Measurements from ENCODE around the gene ESYT2.

ESYT2 gene

DNA sequence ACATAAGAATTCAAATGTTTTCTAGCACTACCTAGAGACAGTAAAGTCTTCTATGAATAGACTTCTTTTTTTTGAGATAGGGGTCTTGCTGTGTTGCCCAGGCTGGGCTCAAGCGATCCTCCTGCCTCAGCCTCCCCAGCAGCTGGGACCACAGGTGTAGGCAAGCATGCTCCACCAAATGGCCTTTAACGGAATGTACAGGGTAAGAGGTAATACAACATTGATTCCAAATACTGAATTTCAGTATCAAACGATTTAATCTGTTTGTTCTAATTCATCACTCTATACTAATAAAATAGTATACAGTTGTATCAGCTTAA lies 68.9 kb downstream of the ESYT2 start:
- DNase-seq = no peak

DNA sequence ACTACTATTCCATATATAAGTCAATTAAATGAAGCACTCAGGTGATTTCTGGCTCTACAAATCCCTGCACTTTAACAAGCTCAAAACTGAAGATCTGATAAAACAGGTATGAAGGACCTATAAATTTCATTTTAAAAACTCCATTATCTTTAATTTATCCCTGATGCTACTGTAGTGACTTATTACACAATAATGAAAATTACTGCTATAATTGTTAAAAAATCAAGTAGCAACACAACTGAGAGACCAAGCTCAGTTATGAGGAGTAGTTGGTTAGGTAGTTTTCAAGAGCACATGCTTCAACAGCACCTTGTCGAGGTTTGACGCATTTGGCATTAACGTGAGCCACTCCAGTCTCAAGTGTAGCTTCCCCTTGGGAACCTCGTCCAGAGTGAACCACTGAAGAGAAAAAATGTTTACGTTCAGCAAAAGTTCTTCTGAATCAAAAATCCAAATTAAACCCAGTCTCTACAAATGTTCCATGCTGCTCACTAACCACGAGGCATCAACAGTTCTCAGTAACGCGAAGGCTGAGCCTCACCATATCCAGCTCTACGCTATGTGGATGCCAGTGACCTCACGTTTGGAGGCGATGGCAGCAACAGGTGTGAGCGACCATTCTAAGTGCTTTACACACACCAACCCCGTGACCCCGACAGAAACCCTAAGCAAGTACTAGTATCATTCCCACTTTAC lies 69.4 kb downstream of the ESYT2 start:
- no peak for DNase-seq

DNA sequence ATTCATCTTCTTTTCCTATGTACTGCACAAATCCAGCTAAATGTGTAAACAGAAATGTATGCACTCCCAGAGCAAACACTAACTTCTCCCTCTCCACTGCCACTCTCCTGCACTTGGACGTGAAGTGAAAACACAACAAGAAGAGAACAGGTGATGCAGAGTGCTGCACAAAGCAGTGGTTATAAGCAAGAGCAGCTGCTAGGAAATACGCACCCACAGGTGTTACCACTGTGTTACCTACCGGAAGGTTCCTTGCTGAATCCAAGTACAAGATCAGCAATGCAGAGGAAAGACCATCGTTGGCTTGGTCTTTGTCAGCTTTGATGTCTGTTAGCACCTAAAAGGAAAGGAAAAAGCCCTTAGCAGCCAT lies 70.1 kb downstream of the ESYT2 start:
- DNase-seq = no peak

DNA sequence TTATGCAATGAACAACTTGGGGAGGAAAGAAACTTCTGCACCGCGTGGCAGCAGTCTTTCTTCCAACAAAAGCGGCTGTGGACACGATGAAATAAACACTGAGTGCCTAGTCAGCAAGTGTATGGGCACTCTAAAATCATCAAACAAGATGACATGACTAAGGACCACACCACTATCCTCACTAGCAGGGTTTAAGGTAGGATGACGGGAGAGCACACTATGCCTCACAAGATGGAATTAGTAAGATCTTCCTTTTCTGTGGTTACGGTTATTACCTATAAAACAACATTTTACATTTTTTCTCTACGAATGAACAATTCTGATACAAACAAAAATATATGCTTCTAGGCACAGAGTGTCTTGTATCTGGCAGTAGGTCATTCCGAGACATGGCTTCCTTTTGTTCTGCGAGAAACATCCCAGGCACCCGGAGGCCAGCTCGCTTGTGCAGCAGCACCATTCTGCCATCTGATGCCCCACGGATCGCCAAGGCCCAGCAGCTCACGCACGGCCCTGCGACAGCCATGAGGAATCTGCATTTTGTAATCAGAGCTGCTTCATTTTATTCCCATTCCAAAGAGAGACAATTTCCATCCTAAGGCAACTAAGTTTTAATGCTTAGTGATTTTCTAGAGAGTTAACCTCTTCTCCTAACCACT lies 70.6 kb downstream of the ESYT2 start:
- DNase-seq = no peak

DNA sequence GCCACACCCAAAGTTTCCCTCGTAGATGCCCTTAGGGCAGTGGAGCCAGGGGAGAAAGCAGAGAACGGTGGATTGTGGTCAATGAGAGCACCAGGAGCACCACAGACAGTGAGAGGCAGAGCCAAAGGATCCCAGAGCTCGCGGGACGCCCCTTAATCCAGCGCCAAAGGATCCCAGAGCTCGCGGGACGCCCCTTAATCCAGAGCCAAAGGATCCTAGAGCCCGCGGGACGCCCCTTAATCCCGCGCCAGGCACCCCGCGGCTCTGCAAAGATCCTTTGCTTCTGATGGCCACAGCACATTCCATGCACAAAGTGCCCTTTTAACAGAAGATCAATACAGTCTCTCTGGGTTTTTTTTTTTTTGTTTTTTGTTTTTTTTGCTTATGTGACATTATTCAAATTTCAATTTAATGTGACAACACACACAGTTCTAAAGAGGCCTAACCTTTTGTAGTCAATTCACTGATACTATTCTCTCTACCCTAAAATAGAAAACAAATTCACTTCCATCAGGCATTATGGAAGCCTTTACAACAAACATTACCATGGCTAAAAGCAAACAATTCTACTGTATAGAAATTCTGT lies 71.8 kb downstream of the ESYT2 start:
- DNase-seq = no peak

DNA sequence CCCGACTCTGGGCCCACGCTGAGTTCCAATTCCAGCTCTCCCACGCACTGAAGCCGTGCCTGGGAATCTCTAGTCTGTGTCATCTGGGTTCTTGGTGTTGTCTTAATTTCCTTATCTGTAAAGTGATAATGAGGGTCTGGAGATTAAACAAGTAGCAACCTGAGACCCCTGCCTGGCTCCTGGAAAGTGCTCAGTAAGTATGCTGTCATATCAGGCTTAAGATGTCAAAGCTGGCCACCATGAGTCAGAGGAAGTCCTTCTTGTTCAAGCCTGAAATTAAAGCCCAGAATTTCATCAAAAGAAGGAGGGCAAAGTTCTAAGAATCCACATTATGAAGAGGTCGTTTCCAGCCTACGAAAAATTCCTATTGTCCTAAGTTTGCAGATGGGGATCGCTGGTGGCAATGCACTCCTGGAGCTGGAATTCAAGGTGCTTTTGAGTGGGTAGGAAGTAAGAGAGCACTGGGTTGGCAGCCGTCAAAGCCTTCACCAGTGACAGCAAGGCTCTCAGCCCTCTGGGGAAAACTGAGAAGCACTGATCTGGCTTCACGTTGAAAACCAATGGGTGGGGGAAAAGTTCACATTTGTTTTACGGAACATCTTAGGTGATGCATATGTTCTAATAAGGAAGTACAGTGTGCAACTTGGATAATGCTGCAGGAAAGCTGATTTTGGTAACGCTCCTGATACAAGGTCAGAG lies 74.4 kb downstream of the ESYT2 start:
- DNase-seq = no peak

DNA sequence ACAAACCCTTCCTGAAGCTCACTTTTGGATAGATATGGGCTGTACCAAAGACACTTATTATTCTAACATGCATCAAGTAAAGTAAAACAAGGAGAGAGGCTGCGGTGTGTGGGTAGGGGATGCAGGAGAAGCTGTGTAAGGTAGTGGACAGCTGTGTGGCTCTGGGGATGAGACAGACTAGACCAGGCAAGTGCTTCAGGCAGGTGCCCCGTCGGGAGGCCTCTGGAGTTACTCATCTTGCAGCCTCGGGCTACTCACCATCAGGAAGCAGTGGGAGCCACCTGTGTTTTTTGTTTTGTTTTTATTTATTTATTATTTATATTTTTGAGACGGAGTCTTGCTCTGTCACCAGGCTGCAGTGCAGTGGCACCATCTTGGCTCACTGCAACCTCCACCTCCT lies 75.4 kb downstream of the ESYT2 start:
- DNase-seq = no peak

DNA sequence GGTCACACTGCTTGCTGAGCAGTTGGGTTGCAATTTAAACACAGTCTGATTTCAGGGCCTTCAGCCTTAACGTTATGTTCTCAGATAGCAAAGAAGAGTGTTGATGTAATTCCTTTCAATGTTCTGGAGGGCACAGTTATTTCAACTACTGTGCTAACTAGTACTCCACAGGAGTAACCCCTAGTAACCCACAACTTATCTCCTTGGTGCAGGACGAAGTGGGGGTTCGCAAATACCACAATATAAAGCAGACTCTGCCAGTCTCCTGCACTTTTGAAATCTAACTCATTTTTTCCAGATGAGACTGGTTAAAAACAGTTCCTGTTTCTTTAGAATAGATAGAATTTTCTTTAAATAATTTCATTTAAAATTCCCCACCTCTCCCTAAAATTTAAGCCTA lies 77.6 kb downstream of the ESYT2 start:
- DNase-seq = no peak

DNA sequence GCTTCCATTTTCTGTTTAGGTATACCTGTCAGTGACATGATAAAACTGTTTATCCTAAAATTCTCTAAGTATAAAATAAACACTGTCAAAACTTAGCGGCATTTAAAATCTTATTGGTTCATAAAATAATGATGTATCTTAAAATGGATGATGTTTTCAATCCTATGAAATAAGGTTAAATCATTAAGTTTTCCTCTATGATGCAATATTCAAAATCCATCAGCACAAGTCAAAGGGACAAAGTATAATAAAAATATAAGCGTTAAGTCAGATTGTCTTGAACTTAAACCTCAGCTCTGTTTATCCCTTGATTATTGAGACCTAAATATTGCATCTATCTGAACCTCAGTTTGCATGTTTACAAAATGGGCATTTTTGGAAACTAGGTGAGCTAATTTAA lies 78.1 kb downstream of the ESYT2 start:
- DNase-seq = no peak

DNA sequence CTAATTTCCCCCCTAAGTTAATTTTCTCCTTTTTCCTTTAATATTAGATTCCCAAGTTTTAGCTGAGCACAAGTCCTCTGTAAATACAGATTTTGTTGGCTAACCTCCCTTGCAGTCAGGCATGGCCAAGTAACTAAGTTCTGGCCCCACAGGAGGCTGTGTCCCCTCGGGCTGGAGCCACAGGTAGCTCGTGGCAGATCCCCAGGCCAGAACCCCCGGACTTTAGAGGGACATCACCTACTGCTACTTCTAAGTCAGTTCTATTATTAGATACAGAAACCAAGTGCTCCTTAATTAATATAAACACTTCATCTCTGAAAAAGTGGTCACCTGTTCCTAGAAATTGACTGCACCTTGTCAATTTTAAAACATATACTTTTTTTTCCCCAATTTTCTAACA lies 78.6 kb downstream of the ESYT2 start:
- DNase-seq = no peak

DNA sequence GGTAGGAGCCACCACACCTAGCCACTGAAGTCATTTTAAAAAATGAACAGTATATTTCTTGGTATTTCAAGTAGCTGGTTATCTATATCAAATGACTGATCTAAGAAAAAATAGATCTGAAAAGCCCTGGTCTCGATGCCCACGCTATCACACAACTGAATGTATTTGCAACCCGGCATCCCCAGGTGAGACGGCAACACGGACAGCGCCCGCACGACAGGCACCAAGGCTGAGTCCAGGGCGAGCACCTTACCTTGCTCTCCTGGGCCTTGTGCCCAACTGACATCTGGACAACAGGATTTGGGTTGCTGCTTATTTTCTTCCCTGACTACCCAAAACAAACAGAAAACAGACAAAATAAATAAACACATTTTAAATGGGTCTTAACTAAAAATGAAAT lies 79.9 kb downstream of the ESYT2 start:
- no peak for DNase-seq

DNA sequence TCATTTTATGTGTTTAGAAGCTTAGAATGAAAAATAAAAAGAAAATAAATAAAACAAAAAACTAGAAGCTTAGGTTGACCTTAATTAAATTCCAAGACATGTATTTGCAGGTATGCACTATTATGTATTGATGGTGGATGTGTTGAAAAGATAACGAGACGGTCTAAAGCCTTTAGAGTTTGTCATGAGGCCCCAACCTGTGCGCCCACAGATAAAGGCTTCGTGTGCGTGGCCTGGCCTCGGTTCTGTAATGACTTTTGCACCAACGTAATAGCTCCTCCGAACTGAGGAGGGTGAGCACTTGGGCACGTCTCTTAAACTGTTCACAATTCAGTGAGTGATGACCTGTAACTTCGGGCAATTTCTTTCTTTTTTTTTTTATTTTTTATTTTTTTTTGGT lies 81.0 kb downstream of the ESYT2 start:
- DNase-seq = no peak

DNA sequence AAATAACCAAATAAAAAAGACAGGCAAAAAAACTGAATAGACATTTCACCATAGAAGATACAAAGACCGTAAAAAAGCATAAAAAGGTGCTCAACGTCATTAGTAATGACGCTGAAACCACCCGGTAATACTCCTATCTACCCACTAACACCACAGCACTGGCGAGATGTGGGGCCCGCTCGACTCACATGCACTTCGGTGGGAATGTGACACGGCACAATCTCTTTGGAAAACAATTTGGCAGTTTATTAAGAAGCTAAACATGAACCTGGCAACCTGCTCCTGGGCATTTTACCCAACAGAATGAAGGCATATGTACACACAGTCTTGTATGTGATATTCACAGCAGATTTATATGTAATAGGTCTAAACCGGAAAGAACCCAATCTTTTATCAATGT lies 81.9 kb downstream of the ESYT2 start:
- no peak for DNase-seq

DNA sequence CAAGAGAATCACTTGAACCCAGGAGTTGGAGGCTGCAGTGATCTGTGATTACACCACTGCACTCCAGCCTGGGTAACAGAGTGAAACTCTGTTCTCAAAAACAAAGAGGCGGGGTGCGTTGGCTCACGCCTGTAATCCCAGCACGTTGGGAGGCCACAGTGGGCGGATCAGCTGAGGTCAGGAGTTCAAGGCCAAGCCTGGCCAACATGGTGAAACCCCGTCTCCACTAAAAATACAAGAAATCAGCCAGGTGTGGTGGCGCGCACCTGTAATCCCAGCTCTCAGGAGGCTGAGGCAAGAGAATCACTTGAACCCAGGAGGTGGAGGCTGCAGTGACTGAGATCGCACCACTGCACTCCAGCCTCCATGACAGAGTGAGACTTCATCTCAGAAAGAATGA lies 82.4 kb downstream of the ESYT2 start:
- DNase-seq = no peak

DNA sequence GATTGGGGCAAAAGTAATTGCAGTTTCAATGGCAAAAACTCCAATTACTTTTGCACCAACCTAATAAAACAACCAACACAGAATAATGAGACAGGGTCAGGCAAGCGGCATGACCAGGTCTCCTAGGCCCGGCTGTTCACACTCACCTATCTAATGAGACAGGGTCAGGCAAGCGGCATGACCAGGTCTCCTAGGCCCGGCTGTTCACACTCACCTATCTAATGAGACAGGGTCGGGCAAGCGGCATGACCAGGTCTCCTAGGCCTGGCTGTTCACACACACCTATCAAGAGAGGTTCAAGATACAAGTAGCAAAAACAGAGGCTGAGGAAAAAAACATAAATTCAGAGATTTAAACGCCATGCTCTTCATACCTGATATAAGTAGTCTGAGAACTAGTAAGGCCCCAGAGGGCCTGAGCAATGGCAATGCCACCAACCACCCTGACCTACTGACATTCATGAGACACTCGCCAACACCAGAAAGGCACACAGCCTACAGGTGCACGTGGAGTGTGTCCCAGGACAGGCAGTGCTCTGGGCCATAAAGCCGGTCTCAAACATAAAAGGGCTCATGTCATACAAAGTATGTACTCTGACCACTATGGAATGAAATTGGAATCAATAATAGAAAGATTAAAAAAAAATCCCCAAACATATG lies 84.1 kb downstream of the ESYT2 start:
- no peak for DNase-seq

DNA sequence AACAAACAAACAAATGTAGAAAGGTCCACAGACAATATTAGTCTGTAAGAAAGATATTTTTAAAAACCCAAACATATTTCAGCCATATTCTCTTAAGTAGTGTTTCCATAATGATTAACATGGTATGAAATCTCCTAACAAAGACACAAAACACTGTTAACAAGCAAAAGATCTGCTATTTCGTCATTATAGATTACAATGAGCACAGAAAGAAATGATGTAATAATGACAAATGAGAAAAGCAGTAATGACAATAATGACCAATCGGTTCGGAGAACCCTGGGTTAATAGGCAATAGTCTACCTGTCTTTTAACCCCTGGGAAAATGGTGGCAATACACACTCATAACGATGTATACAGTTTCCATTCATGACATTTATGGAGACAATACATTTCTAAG lies 85.2 kb downstream of the ESYT2 start:
- no peak for DNase-seq

DNA sequence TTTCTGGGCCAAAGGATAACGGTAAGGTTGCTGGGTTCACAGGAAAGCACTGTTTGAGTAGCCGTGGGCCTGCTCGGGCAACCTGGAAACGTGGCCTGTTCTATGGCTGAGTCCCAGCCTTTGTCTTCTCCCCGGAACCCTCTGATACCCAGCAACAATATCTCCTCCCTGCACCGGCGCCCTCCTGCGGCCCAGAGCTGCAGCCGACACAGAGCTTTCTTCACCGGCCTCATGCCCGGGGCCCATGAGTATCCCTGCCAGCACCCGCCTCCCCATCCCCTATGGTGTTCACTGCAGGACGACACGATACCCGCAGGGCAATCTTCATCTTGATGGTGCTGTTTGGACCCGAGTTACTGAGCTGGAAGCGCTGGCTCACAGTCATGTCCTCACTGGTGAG lies 86.1 kb downstream of the ESYT2 start:
- no peak for DNase-seq

DNA sequence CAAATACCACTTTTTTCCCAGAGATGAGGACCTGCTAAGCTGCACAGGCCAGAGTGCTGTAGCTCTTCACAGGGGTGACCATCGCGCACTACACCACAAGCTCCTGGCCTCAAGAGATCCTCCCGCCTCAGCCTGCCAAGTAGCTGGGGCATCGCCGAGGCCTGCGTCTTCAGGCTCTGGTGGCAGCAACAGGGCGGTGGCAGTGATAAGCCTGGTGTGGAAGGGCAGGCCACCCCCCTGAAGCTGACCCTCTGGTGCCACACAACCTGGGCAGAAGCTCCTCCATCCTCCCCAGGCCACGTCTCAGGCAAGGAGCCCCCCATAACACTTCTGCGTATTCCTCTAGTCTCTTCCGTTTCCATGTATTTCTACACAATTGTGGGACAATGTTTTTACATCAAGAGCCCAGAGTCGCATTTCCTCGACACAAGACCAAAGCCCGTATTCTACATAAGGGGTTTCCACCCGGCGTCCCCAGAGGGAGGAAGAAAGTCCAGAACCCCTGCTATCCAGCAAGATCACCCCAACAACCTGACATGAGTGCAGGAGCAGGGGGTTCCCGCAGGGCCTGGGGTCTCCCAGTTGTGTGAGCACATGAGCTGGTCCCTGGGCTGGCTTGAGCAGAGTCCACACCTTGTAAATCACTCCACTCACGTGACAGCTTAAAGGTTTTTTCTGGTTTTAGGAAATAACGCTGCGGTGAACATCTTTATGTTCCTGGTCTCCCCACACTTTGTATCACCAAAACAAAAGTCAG lies 87.1 kb downstream of the ESYT2 start:
- DNase-seq = no peak

DNA sequence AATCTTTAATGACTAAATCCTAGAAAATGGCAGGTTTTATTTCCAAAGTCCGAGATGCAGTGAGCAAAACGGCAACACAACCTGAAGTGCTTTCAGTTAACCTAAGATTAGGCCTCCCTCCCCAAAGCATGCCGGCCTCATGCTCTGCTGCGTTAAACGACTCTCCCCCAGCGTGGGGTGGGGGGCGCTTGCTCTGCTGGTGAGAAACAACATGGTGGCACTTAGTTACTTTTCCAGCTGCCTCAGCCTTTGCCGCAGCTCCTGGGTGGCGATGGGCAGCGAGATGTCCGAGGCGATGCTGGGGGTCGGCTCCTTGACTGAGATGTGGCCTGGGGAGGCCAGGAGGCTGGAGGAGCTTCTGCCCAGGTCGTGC lies 88.0 kb downstream of the ESYT2 start:
- no peak for DNase-seq

DNA sequence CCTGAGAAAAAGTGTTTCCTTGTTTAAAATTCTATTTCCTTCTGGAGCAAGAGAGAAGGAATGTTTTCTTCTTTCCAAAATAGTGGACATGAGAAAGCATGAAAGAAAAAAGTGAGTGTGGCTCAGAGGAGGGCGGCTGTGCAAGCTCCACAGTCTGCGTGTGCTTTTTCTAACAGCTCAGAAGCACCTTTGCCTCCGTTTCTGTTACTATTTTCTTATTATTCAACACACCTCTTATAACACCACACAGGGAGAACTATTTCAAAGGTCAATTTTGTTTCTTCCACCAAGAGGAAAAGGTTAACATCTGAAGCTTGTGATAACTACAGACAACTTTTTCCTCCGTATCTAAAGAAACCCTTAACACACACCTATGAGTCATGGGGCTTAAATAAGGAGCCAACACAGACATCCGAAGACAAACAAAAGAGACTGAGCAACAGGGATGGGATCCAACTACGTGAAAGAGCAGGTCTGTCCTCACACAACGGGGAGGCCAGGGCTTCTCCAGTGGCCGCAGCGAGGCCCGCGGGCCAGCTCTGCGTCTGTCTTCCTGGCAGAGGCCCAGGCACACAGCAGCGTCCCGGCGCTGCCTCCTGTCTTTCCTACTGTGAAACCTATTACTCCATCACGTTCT lies 88.5 kb downstream of the ESYT2 start:
- no peak for DNase-seq

DNA sequence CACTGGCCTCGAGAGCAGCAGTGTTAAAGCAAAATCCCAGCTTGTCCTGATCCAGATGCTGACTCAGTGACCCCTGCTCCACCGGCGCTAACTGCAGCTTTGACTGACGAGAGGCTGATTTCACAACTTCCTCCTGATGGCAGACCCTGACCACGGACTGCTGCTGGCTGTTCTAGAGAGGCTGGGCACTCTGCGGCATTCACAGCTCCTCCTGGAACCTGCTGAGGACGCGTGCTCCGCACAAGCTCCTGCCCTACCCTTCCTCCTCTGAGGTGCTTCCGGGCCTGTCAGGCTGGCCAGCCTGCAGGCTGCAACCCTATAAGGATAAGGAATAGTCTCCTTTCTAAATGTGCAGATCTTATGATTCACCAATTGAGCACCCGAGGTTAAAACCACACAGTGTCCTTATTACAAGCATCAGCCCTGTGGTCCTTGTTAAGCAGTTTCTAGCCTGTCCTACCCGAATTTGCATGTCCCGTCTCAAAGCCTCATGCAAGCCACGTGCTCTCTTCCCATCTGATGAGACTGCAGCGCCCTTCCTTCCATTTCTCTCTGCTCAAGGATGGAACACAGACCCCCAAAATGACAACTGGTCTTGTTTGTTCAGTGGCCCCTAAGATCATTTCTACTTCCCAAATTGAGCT lies 89.2 kb downstream of the ESYT2 start:
- no peak for DNase-seq

DNA sequence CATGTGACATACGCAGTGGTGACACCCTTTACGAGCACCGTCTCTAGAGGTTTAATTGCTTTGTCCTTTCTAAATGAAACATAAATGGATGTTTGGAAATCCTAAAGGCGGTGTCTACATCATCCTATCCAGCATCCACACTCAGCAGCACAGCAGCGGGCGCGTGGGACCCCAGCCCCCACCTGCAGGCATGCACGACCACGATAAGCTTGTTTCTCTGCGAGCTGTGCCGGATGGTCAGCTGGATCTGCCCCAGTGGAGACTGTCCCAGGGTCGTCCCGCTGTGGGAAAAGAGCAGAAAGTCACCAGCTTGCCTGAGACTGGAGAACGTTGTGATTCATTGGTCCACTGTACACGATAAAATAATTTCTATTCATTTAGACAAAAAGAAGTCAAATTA lies 90.5 kb downstream of the ESYT2 start:
- DNase-seq = no peak

Data from DMS 273 treated with DMSO at 0.1 percent for 48 hours (cell line).